HFFc6 (cell line): ENCODE measurements around the gene AKTIP. TPM values are rescaled to one million over a fixed set of nuclear protein-coding genes. Genes with fewer than 3 reads are reported as not detected.

Experiments used
- DNase-seq: peaks from one replicate; pipeline ENCODE4 v3.0.0-alpha.2; 2018
- H3K27ac Mint-ChIP-seq: 2 replicates; pipeline ENCODE4 v1.8.0; 2020; ENCODE audit warnings: mild to moderate bottlenecking, mixed read lengths
- H3K27me3 Mint-ChIP-seq: 2 replicates; pipeline ENCODE4 v1.8.0; 2021; ENCODE audit warnings: mild to moderate bottlenecking, moderate library complexity, mixed read lengths; ENCODE audit not compliant: insufficient read depth
- H3K36me3 Mint-ChIP-seq: 2 replicates; pipeline ENCODE4 v1.8.0; 2021; ENCODE audit warnings: low read depth, mixed read lengths
- H3K4me1 Mint-ChIP-seq: 2 replicates; pipeline ENCODE4 v1.8.0; 2020; ENCODE audit warnings: low read depth, mixed read lengths
- H3K4me3 Mint-ChIP-seq: 2 replicates; pipeline ENCODE4 v1.8.0; 2020; ENCODE audit warnings: mild to moderate bottlenecking, moderate library complexity, mixed read lengths
- H3K9me3 Mint-ChIP-seq: 2 replicates; pipeline ENCODE4 v1.8.0; 2020; ENCODE audit warnings: mild to moderate bottlenecking, mixed read lengths
- total RNA-seq, 6 experiments: library from RNA; stranded (reverse); fragmentation: NEBNext Ultra II Directional; extraction: Animal tissue kit (Norgen Biotek cat#: 25700); gene quantifications; 2 replicates in 1 of 6; 3 replicates in 5 of 6; pipeline ENCODE4 v1.2.3, GENCODE V29; 2021
- TF ChIP-seq, protein P1 (sequence below): fragments of 200-600 bp; sonication (generic); IDR thresholded peaks from 2 replicates; pipeline ENCODE4 v1.5.0; 2021; ENCODE audit warnings: antibody characterized with exemption, mild to moderate bottlenecking

Gene AKTIP
- total RNA-seq, 6 experiments from 2014 or later, result 17.5 to 21.1 (median 19.6) TPM

DNA sequence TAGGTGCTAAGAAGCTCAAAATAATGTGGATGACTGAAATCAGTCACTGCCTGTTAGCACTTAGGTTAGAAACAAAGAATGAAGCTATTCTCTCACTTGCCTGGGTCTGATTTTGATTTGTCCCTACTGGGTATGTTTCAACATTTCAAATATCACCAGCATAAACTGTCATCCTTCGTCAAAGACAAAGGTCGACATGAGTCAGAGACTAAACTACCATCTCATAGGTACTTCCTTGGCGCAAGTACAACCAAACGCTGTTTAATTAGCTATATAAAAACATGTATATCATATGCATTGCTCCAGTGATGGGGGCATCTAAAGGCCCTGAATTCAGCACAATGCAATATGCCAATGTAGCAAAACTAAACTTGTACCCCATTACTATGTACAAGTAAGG is 4.0 kb downstream of the AKTIP start:
- Mint-ChIP-seq H3K4me3 (no peak overlapping the region), H3K4me1 (peaks cover 21% of the 10 kb centered on the region), H3K27ac (no peak overlapping the region), H3K9me3 (no peaks in the 10 kb centered on the region), H3K36me3 (peaks cover 11% of the 10 kb centered on the region), H3K27me3 (no peaks in the 10 kb centered on the region; the same call in 1 of the 2 replicates)
- DNase-seq, result no peak
- TF ChIP-seq, protein P1, sequence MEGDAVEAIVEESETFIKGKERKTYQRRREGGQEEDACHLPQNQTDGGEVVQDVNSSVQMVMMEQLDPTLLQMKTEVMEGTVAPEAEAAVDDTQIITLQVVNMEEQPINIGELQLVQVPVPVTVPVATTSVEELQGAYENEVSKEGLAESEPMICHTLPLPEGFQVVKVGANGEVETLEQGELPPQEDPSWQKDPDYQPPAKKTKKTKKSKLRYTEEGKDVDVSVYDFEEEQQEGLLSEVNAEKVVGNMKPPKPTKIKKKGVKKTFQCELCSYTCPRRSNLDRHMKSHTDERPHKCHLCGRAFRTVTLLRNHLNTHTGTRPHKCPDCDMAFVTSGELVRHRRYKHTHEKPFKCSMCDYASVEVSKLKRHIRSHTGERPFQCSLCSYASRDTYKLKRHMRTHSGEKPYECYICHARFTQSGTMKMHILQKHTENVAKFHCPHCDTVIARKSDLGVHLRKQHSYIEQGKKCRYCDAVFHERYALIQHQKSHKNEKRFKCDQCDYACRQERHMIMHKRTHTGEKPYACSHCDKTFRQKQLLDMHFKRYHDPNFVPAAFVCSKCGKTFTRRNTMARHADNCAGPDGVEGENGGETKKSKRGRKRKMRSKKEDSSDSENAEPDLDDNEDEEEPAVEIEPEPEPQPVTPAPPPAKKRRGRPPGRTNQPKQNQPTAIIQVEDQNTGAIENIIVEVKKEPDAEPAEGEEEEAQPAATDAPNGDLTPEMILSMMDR, result no peak

DNA sequence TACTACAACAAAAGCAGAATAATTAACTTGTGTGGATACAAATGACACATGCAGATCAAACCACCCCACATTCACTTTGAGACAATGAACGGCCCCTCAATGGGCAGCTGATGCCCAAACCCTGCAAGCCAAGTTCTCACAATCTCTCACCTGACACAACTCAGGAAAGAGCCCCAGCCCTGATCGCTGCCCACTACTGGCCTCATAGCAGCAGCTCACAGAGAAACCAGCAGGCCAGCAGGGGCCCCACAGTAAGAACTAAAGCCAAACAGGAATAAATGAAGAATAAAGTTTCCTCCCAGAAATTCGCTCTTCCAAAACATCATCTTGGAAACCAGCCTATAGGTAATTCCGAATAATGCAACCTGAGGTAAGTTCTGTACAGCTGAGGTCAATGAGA is 7.7 kb downstream of the AKTIP start:
- peaks cover 16% of the 10 kb centered on the region for H3K36me3 Mint-ChIP-seq
- H3K27me3 Mint-ChIP-seq, result no peaks in the 10 kb centered on the region
- no peaks in the 10 kb centered on the region for H3K4me1 Mint-ChIP-seq
- H3K27ac Mint-ChIP-seq, result no peak overlapping the region
- H3K4me3 Mint-ChIP-seq, result no peak overlapping the region
- DNase-seq, result no peak
- TF ChIP-seq, protein P1, result peak; percentile 48
- no peaks in the 10 kb centered on the region for H3K9me3 Mint-ChIP-seq

DNA sequence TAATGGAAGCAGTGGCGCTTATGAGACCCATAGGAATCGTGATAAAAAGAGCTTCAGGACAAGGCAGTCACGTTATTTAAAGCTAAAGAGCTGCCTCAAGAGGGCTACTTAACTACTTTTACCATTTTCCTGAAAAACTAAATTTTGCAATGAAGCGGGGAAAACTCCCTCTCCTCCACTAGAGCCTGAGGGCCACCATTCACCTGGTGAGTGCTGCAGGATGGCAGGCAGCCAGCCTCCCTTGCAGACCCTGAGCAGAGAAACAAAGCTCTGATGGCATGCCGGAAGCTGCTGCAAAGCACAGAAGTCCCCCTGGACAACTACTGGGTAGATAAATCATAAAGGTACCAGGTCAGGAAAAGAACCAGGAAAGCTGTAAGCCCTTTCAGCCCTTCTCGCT is 8.4 kb downstream of the AKTIP start:
- H3K4me1 Mint-ChIP-seq, result no peaks in the 10 kb centered on the region

DNA sequence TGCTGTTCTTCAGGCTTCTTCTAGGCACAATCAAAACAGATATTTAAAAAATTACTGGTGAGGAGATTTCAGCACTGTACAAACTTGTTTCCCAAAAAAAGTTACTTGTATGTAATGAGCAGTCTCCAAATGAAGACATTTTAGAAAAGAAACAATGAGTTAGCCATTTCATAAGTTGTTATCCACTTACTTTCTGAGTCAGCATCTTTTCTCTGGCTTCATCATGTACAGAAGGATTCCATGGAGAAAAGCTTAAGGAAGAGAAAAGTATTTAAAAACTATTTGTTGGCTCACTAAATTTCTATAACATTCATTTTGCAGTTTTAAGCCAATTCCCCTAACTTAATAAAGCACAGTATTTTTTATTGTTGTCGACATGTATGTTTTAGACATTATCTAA is 10.5 kb downstream of the AKTIP start:
- no peaks in the 10 kb centered on the region for H3K9me3 Mint-ChIP-seq
- H3K27me3 Mint-ChIP-seq, result no peaks in the 10 kb centered on the region
- TF ChIP-seq, protein P1, result no peak

More for the DNA sequence above, 8.4 kb downstream of the AKTIP start:
- H3K9me3 Mint-ChIP-seq, result no peaks in the 10 kb centered on the region
- H3K27ac Mint-ChIP-seq, result no peak overlapping the region
- no peaks in the 10 kb centered on the region for H3K27me3 Mint-ChIP-seq
- no peak overlapping the region for H3K4me3 Mint-ChIP-seq
- no peak for DNase-seq
- peaks cover 16% of the 10 kb centered on the region for H3K36me3 Mint-ChIP-seq
- TF ChIP-seq, protein P1, result no peak

DNA sequence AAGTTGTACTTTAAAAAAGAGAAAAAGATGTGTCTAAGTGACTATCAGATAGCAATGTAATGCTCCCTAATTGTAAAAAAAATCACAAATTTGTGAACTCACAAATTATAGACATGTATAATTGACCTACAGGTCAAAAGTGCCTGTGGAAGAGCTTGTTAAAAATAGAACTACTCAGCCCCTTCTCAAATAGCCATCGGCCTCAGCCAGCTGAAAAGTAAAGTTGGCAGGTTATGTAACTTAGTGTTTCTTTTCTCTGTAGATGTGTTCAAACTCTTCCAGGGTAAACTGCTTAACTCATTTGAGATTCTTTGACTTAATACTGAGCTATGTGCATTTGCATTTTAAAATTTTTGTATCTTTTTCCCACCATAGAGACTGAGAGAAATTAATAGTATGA is 13.3 kb downstream of the AKTIP start:
- Mint-ChIP-seq H3K4me1 (no peaks in the 10 kb centered on the region), H3K9me3 (no peaks in the 10 kb centered on the region), H3K4me3 (no peak overlapping the region), H3K36me3 (peaks cover 20% of the 10 kb centered on the region), H3K27me3 (no peaks in the 10 kb centered on the region), H3K27ac (no peak overlapping the region)
- TF ChIP-seq, protein P1, result no peak
- DNase-seq, result no peak

More for the DNA sequence above, 10.5 kb downstream of the AKTIP start:
- Mint-ChIP-seq H3K4me1 (no peaks in the 10 kb centered on the region), H3K36me3 (peaks cover 16% of the 10 kb centered on the region), H3K4me3 (no peak overlapping the region), H3K27ac (no peak overlapping the region)
- no peak for DNase-seq

DNA sequence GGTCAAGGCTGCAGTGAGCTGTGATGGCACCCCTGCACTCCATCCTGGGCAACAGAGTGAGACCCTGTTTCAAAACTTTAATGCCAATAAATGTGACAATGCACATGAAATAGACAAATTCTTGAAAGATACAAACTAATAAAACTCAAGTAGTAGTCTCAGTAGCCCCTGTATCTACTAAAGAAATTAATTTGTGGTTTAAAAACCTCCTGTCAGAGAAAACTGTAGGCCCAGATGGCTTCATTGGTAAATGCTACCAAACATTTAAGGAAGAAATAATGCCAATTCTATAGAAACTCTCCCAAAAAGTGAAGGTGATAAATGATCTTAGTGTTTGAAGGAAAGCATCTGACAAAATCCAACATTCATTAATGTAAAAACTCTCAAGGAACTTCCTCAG is 16.8 kb downstream of the AKTIP start:
- Mint-ChIP-seq H3K36me3 (peaks cover 15% of the 10 kb centered on the region; the same call in 1 of the 2 replicates), H3K27me3 (no peaks in the 10 kb centered on the region), H3K4me1 (0 out of 2 replicates have a peak, but pooled peaks cover 6% of the 10 kb centered on the region), H3K27ac (no peak overlapping the region), H3K9me3 (no peaks in the 10 kb centered on the region), H3K4me3 (no peak overlapping the region)
- DNase-seq, result no peak
- TF ChIP-seq, protein P1, result no peak
